GM23338 (cell line): ENCODE data around the gene SH3D21. TPM values are rescaled to one million over a fixed set of nuclear protein-coding genes. Genes with fewer than 3 reads are reported as not detected.

Source experiments
- ATAC-seq: fragments of 200-7000 bp; cut with Tn5 transposase; 3 replicates; pipeline ENCODE4 v1.9.1; 2020
- DNase-seq: peaks from one replicate; pipeline ENCODE4 v3.0.0-alpha.2; 2015; ENCODE audit warnings: low spot score
- H2AFZ ChIP-seq: fragments of 200-600 bp; sonication (generic); 2 replicates; pipeline ENCODE4 v1.8.0; 2016; ENCODE audit warnings: antibody characterized with exemption, mild to moderate bottlenecking, moderate library complexity
- H3F3A ChIP-seq: fragments of 200-600 bp; sonication (generic); replicated peaks from 2 replicates; pipeline ENCODE4 v1.8.0; 2017; ENCODE audit warnings: antibody characterized with exemption, mixed run types, low read depth
- H3K27ac ChIP-seq: fragments of 200-600 bp; sonication (generic); 2 replicates; pipeline ENCODE4 v1.6.1; 2016; ENCODE audit warnings: low read depth
- H3K27me3 ChIP-seq: fragments of 200-600 bp; sonication (generic); 2 replicates; pipeline ENCODE4 v1.8.0; 2016; ENCODE audit warnings: mild to moderate bottlenecking, mixed run types, moderate library complexity; ENCODE audit not compliant: insufficient read depth
- H3K36me3 ChIP-seq: fragments of 200-600 bp; sonication (generic); 2 replicates; pipeline ENCODE4 v1.8.0; 2016; ENCODE audit warnings: mild to moderate bottlenecking; ENCODE audit not compliant: insufficient read depth
- H3K4me1 ChIP-seq: fragments of 200-600 bp; sonication (generic); 2 replicates; pipeline ENCODE4 v1.8.0; 2016; ENCODE audit warnings: mild to moderate bottlenecking, moderate library complexity; ENCODE audit not compliant: insufficient read depth
- H3K4me2 ChIP-seq: fragments of 200-600 bp; sonication (generic); 2 replicates; pipeline ENCODE4 v1.7.1; 2017; ENCODE audit warnings: mixed run types
- H3K4me3 ChIP-seq: fragments of 200-600 bp; sonication (generic); 2 replicates; pipeline ENCODE4 v1.6.1; 2016; ENCODE audit warnings: mixed run types
- H3K79me2 ChIP-seq: fragments of 200-600 bp; sonication (generic); replicated peaks from 2 replicates; pipeline ENCODE4 v1.8.0; 2017; ENCODE audit warnings: mild to moderate bottlenecking; ENCODE audit not compliant: insufficient read depth
- H3K9me2 ChIP-seq: fragments of 200-600 bp; sonication (generic); 2 replicates; pipeline ENCODE4 v1.8.0; 2017; ENCODE audit not compliant: insufficient read depth
- H4K20me1 ChIP-seq: fragments of 200-600 bp; sonication (generic); replicated peaks from 2 replicates; pipeline ENCODE4 v1.8.0; 2017; ENCODE audit warnings: mild to moderate bottlenecking; ENCODE audit not compliant: insufficient read depth
- H3K27ac Mint-ChIP-seq: 2 replicates; pipeline ENCODE4 v1.8.0; 2020; ENCODE audit warnings: inconsistent platforms, mild to moderate bottlenecking, moderate library complexity, mixed read lengths
- H3K27me3 Mint-ChIP-seq: 3 replicates; pipeline ENCODE4 v1.8.0; 2022; ENCODE audit warnings: low read depth, mild to moderate bottlenecking, moderate library complexity, mixed read lengths, inconsistent platforms; ENCODE audit not compliant: insufficient read depth, poor library complexity
- H3K36me3 Mint-ChIP-seq: 3 replicates; pipeline ENCODE4 v1.8.0; 2021; ENCODE audit warnings: low read depth, mild to moderate bottlenecking, inconsistent platforms, moderate library complexity, mixed read lengths
- H3K4me1 Mint-ChIP-seq: 3 replicates; pipeline ENCODE4 v1.8.0; 2020; ENCODE audit warnings: mild to moderate bottlenecking, inconsistent platforms, mixed read lengths
- H3K4me3 Mint-ChIP-seq: 3 replicates; pipeline ENCODE4 v1.8.0; 2021; ENCODE audit warnings: moderate library complexity, mild to moderate bottlenecking, inconsistent platforms, mixed read lengths
- H3K9me3 Mint-ChIP-seq: 3 replicates; pipeline ENCODE4 v1.8.0; 2020; ENCODE audit warnings: moderate library complexity, mild to moderate bottlenecking, inconsistent platforms, mixed read lengths
- EZH2 ChIP-seq: fragments of 200-600 bp; sonication (generic); IDR thresholded peaks from one replicate; pipeline ENCODE4 v1.8.0; 2017; ENCODE audit warnings: antibody characterized with exemption, mild to moderate bottlenecking, low read depth; ENCODE audit not compliant: unreplicated experiment
- NANOG ChIP-seq: IDR thresholded peaks from 2 replicates; pipeline ENCODE4 v1.6.1; 2016; ENCODE audit warnings: antibody characterized with exemption, borderline replicate concordance
- POLR2AphosphoS5 ChIP-seq: IDR thresholded peaks from 2 replicates; pipeline ENCODE4 v1.6.1; 2016; ENCODE audit warnings: antibody characterized with exemption, low read depth
- polyA plus RNA-seq: library from polyadenylated mRNA; unstranded; fragments of >200 nt; fragmentation: Nextera tagmentation; extraction: Ambion mirVana; gene quantifications from 2 replicates; pipeline ENCODE4 v1.2.1, GENCODE V29; 2016
- total RNA-seq: library from RNA; depleted of rRNA; stranded (reverse); fragments of >200 nt; shearing (Covaris generic); gene quantifications from 2 replicates; pipeline ENCODE4 v1.2.3, GENCODE V29; 2014
- TF ChIP-seq, protein P1 (sequence below): fragments of 250-450 bp; sonication (Bioruptor Pico); IDR thresholded peaks from 2 replicates; pipeline ENCODE4 v1.5.0; 2020; ENCODE audit warnings: mild to moderate bottlenecking, moderate library complexity

The SH3D21 gene
- total and polyA plus RNA-seq, 2 experiments from 2014 or later: 3.7 to 6.3 TPM

DNA sequence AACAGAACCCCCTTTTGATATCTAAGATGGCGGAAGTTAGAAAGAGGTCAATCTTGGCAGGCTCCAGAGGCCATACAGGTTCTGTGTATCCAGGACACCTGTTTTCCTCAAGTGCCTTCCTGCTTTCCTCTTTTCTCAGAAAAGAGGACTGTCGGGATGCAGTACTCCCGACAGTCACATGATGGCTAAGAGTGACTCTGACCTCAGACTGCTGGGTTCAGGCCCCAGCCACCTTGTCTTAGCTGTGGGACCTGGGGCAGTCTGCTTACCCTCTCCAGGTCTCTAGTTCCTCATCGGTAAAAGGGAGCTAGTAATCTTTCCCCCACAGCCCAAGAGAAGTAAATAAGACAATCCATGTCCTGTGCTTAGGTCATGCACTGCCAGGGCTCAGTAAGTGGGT, 49.6 kb downstream of the SH3D21 start:
- Histone ChIP-seq H3K9me2 (no peaks in the 10 kb centered on the region), H3K27me3 (no peaks in the 10 kb centered on the region), H3K36me3 (peaks cover 3% of the 10 kb centered on the region; the same call in 1 of the 2 replicates), H3K4me3 (no peak overlapping the region), H3K4me1 (peaks cover 5% of the 10 kb centered on the region; the same call in 1 of the 2 replicates), H3K27ac (no peak overlapping the region), H3K79me2 (no peaks in the 10 kb centered on the region), H2AFZ (no peak overlapping the region), H3K4me2 (no peak overlapping the region), H3F3A (no peaks in the 10 kb centered on the region), H4K20me1 (no peaks in the 10 kb centered on the region; the same call in 1 of the 2 replicates)
- Mint-ChIP-seq H3K9me3 (no peaks in the 10 kb centered on the region), H3K36me3 (peaks cover 55% of the 10 kb centered on the region), H3K27ac (no peak overlapping the region), H3K27me3 (no peaks in the 10 kb centered on the region), H3K4me1 (peaks cover 13% of the 10 kb centered on the region), H3K4me3 (no peak overlapping the region)
- peak; percentile 80 for ATAC-seq
- DNase-seq: peak; percentile 35
- TF ChIP-seq EZH2 (no peak), NANOG (no peak)
- TF ChIP-seq, protein P1, sequence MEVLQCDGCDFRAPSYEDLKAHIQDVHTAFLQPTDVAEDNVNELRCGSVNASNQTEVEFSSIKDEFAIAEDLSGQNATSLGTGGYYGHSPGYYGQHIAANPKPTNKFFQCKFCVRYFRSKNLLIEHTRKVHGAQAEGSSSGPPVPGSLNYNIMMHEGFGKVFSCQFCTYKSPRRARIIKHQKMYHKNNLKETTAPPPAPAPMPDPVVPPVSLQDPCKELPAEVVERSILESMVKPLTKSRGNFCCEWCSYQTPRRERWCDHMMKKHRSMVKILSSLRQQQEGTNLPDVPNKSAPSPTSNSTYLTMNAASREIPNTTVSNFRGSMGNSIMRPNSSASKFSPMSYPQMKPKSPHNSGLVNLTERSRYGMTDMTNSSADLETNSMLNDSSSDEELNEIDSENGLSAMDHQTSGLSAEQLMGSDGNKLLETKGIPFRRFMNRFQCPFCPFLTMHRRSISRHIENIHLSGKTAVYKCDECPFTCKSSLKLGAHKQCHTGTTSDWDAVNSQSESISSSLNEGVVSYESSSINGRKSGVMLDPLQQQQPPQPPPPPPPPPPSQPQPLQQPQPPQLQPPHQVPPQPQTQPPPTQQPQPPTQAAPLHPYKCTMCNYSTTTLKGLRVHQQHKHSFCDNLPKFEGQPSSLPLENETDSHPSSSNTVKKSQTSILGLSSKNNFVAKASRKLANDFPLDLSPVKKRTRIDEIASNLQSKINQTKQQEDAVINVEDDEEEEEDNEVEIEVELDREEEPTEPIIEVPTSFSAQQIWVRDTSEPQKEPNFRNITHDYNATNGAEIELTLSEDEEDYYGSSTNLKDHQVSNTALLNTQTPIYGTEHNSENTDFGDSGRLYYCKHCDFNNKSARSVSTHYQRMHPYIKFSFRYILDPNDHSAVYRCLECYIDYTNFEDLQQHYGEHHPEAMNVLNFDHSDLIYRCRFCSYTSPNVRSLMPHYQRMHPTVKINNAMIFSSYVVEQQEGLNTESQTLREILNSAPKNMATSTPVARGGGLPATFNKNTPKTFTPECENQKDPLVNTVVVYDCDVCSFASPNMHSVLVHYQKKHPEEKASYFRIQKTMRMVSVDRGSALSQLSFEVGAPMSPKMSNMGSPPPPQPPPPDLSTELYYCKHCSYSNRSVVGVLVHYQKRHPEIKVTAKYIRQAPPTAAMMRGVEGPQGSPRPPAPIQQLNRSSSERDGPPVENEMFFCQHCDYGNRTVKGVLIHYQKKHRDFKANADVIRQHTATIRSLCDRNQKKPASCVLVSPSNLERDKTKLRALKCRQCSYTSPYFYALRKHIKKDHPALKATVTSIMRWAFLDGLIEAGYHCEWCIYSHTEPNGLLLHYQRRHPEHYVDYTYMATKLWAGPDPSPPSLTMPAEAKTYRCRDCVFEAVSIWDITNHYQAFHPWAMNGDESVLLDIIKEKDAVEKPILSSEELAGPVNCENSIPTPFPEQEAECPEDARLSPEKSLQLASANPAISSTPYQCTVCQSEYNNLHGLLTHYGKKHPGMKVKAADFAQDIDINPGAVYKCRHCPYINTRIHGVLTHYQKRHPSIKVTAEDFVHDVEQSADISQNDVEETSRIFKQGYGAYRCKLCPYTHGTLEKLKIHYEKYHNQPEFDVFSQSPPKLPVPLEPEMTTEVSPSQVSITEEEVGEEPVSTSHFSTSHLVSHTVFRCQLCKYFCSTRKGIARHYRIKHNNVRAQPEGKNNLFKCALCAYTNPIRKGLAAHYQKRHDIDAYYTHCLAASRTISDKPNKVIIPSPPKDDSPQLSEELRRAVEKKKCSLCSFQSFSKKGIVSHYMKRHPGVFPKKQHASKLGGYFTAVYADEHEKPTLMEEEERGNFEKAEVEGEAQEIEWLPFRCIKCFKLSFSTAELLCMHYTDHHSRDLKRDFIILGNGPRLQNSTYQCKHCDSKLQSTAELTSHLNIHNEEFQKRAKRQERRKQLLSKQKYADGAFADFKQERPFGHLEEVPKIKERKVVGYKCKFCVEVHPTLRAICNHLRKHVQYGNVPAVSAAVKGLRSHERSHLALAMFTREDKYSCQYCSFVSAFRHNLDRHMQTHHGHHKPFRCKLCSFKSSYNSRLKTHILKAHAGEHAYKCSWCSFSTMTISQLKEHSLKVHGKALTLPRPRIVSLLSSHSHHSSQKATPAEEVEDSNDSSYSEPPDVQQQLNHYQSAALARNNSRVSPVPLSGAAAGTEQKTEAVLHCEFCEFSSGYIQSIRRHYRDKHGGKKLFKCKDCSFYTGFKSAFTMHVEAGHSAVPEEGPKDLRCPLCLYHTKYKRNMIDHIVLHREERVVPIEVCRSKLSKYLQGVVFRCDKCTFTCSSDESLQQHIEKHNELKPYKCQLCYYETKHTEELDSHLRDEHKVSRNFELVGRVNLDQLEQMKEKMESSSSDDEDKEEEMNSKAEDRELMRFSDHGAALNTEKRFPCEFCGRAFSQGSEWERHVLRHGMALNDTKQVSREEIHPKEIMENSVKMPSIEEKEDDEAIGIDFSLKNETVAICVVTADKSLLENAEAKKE: no peak

- Histone ChIP-seq H3K4me2 (no peak overlapping the region), H3K79me2 (peaks cover 5% of the 10 kb centered on the region), H3K4me1 (no peaks in the 10 kb centered on the region), H3K27me3 (no peaks in the 10 kb centered on the region), H3K9me2 (no peaks in the 10 kb centered on the region), H3K4me3 (no peak overlapping the region), H4K20me1 (no peaks in the 10 kb centered on the region; the same call in 1 of the 2 replicates), H2AFZ (no peak overlapping the region), H3K36me3 (peaks cover 3% of the 10 kb centered on the region; the same call in 1 of the 2 replicates), H3F3A (no peaks in the 10 kb centered on the region), H3K27ac (no peak overlapping the region)
- Mint-ChIP-seq H3K4me3 (no peak overlapping the region), H3K9me3 (no peaks in the 10 kb centered on the region), H3K36me3 (peaks cover 54% of the 10 kb centered on the region), H3K27me3 (peaks cover 5% of the 10 kb centered on the region), H3K27ac (no peak overlapping the region), H3K4me1 (no peaks in the 10 kb centered on the region; the same call in 2 of the 3 replicates)
- ATAC-seq (no peak), DNase-seq (no peak)
- TF ChIP-seq, protein P1: no peak
- TF ChIP-seq POLR2AphosphoS5: no peak
Measured at GRCh38 chr1:36358514-36359084, 52.4 kb downstream of the SH3D21 start.
